ENCODE data around the gene DOCK9.

The DOCK9 gene

GRCh38 chr13:98972059-98972458, 5.8 kb downstream of the DOCK9 start:
- H3K4me3 Mint-ChIP-seq, result no peak overlapping the region
- no peaks in the 10 kb centered on the region for H3K9me3 Mint-ChIP-seq
- peaks cover 57% of the 10 kb centered on the region for H3K4me1 Mint-ChIP-seq (ENCODE audit: low read depth)
- H3K27me3 Mint-ChIP-seq, result no peaks in the 10 kb centered on the region
- H3K27ac Mint-ChIP-seq, result no peak overlapping the region
- no peaks in the 10 kb centered on the region for H3K36me3 Mint-ChIP-seq (ENCODE audit: low read depth)

GRCh38 chr13:98970330-98970729, 7.5 kb downstream of the DOCK9 start:
- Mint-ChIP-seq H3K36me3 (ENCODE audit: low read depth) (no peaks in the 10 kb centered on the region), H3K9me3 (no peaks in the 10 kb centered on the region), H3K4me1 (ENCODE audit: low read depth) (peaks cover 39% of the 10 kb centered on the region), H3K27me3 (no peaks in the 10 kb centered on the region), H3K27ac (no peak overlapping the region), H3K4me3 (no peak overlapping the region)

- Mint-ChIP-seq H3K27ac (no peak overlapping the region), H3K27me3 (no peaks in the 10 kb centered on the region), H3K4me3 (no peak overlapping the region), H3K4me1 (ENCODE audit: low read depth) (peaks cover 17% of the 10 kb centered on the region), H3K36me3 (ENCODE audit: low read depth) (no peaks in the 10 kb centered on the region), H3K9me3 (no peaks in the 10 kb centered on the region)
Measured at GRCh38 chr13:98967491-98967890, 10.4 kb downstream of the DOCK9 start.

GRCh38 chr13:98966019-98966418, 11.8 kb downstream of the DOCK9 start:
- Mint-ChIP-seq H3K27ac (no peak overlapping the region), H3K4me3 (no peak overlapping the region), H3K4me1 (ENCODE audit: low read depth) (peaks cover 17% of the 10 kb centered on the region), H3K9me3 (no peaks in the 10 kb centered on the region), H3K27me3 (no peaks in the 10 kb centered on the region), H3K36me3 (ENCODE audit: low read depth) (no peaks in the 10 kb centered on the region)

GRCh38 chr13:98965325-98965724, 12.5 kb downstream of the DOCK9 start:
- Mint-ChIP-seq H3K4me3 (no peak overlapping the region), H3K27ac (no peak overlapping the region), H3K36me3 (ENCODE audit: low read depth) (no peaks in the 10 kb centered on the region), H3K4me1 (ENCODE audit: low read depth) (peaks cover 17% of the 10 kb centered on the region), H3K27me3 (no peaks in the 10 kb centered on the region), H3K9me3 (no peaks in the 10 kb centered on the region)

GRCh38 chr13:98963917-98964316, 13.9 kb downstream of the DOCK9 start:
- Mint-ChIP-seq H3K4me1 (ENCODE audit: low read depth) (peaks cover 13% of the 10 kb centered on the region), H3K27me3 (no peaks in the 10 kb centered on the region)

GRCh38 chr13:98962901-98963590, 14.8 kb downstream of the DOCK9 start:
- H3K4me3 Mint-ChIP-seq, result no peak overlapping the region
- no peaks in the 10 kb centered on the region for H3K27me3 Mint-ChIP-seq
- H3K27ac Mint-ChIP-seq, result no peak overlapping the region
- no peaks in the 10 kb centered on the region for H3K9me3 Mint-ChIP-seq
- H3K36me3 Mint-ChIP-seq (ENCODE audit: low read depth), result no peaks in the 10 kb centered on the region
- peaks cover 12% of the 10 kb centered on the region for H3K4me1 Mint-ChIP-seq (ENCODE audit: low read depth)

More at GRCh38 chr13:98963917-98964316, 13.9 kb downstream of the DOCK9 start:
- Mint-ChIP-seq H3K27ac (no peak overlapping the region), H3K36me3 (ENCODE audit: low read depth) (no peaks in the 10 kb centered on the region), H3K4me3 (no peak overlapping the region), H3K9me3 (no peaks in the 10 kb centered on the region)

- Mint-ChIP-seq H3K27me3 (no peaks in the 10 kb centered on the region), H3K4me1 (ENCODE audit: low read depth) (peaks cover 12% of the 10 kb centered on the region), H3K4me3 (no peak overlapping the region), H3K36me3 (ENCODE audit: low read depth) (no peaks in the 10 kb centered on the region), H3K27ac (no peak overlapping the region), H3K9me3 (no peaks in the 10 kb centered on the region)
Measured at GRCh38 chr13:98961503-98962105, 16.3 kb downstream of the DOCK9 start.

GRCh38 chr13:98960606-98961502, 17.0 kb downstream of the DOCK9 start:
- no peak overlapping the region for H3K27ac Mint-ChIP-seq
- no peak overlapping the region for H3K4me3 Mint-ChIP-seq
- no peaks in the 10 kb centered on the region for H3K9me3 Mint-ChIP-seq
- H3K4me1 Mint-ChIP-seq (ENCODE audit: low read depth), result peaks cover 12% of the 10 kb centered on the region
- H3K36me3 Mint-ChIP-seq (ENCODE audit: low read depth), result no peaks in the 10 kb centered on the region
- no peaks in the 10 kb centered on the region for H3K27me3 Mint-ChIP-seq

- no peaks in the 10 kb centered on the region for H3K36me3 Mint-ChIP-seq (ENCODE audit: low read depth)
- H3K9me3 Mint-ChIP-seq, result no peaks in the 10 kb centered on the region
- no peak overlapping the region for H3K27ac Mint-ChIP-seq
- H3K27me3 Mint-ChIP-seq, result no peaks in the 10 kb centered on the region
- no peak overlapping the region for H3K4me3 Mint-ChIP-seq
- peaks cover 12% of the 10 kb centered on the region for H3K4me1 Mint-ChIP-seq (ENCODE audit: low read depth)
Measured at GRCh38 chr13:98959786-98960605, 17.9 kb downstream of the DOCK9 start.

GRCh38 chr13:98959291-98959690, 18.6 kb downstream of the DOCK9 start:
- no peak overlapping the region for H3K4me3 Mint-ChIP-seq
- H3K27ac Mint-ChIP-seq, result peak overlapping the region; percentile 10
- H3K27me3 Mint-ChIP-seq, result no peaks in the 10 kb centered on the region
- no peaks in the 10 kb centered on the region for H3K9me3 Mint-ChIP-seq
- H3K4me1 Mint-ChIP-seq (ENCODE audit: low read depth), result peaks cover 12% of the 10 kb centered on the region
- peaks cover 4% of the 10 kb centered on the region for H3K36me3 Mint-ChIP-seq (ENCODE audit: low read depth)

- H3K9me3 Mint-ChIP-seq, result no peaks in the 10 kb centered on the region
- H3K27ac Mint-ChIP-seq, result no peak overlapping the region
- no peaks in the 10 kb centered on the region for H3K27me3 Mint-ChIP-seq
- peaks cover 10% of the 10 kb centered on the region for H3K36me3 Mint-ChIP-seq (ENCODE audit: low read depth)
- H3K4me1 Mint-ChIP-seq (ENCODE audit: low read depth), result peaks cover 12% of the 10 kb centered on the region
- no peak overlapping the region for H3K4me3 Mint-ChIP-seq
Measured at GRCh38 chr13:98958443-98958794, 19.4 kb downstream of the DOCK9 start.

- Mint-ChIP-seq H3K27me3 (no peaks in the 10 kb centered on the region), H3K36me3 (ENCODE audit: low read depth) (peaks cover 12% of the 10 kb centered on the region), H3K27ac (no peak overlapping the region), H3K4me3 (no peak overlapping the region), H3K4me1 (ENCODE audit: low read depth) (peaks cover 12% of the 10 kb centered on the region), H3K9me3 (no peaks in the 10 kb centered on the region)
Measured at GRCh38 chr13:98957731-98958442, 20.0 kb downstream of the DOCK9 start.

- Mint-ChIP-seq H3K9me3 (no peaks in the 10 kb centered on the region), H3K4me3 (no peak overlapping the region), H3K4me1 (ENCODE audit: low read depth) (peaks cover 12% of the 10 kb centered on the region)
Measured at GRCh38 chr13:98955336-98955735, 22.5 kb downstream of the DOCK9 start.

More at GRCh38 chr13:98955336-98955735, 22.5 kb downstream of the DOCK9 start:
- peaks cover 27% of the 10 kb centered on the region for H3K36me3 Mint-ChIP-seq (ENCODE audit: low read depth)
- H3K27me3 Mint-ChIP-seq, result no peaks in the 10 kb centered on the region
- no peak overlapping the region for H3K27ac Mint-ChIP-seq

Data from stimulated activated naive CD8-positive, alpha-beta T cell treated with anti-CD3 and anti-CD28 coated beads, Interleukin-15, Interleukin-2, amounts not matched to agents 100 ng/mL and 50 ng/mL, for 24 hours (primary cell).